ENCODE data around the gene DXO.
A peak's percentile ranks its signal among the peaks of the same experiment; 100 is the strongest.
"Not testable (repeated sequence)": the region's sequence is repeated elsewhere in the genome, so short reads cannot be mapped to it uniquely, and the experiment has no call there.

DXO gene

GRCh38 chr6:31978831-31979230 is 6.9 kb upstream of the DXO start:
- DNase-seq (ENCODE audit: low read depth) = no peak
- peaks cover 3% of the 10 kb centered on the region for H3K4me1 ChIP-seq (ENCODE audit: control insufficient read depth, insufficient read depth, low read length)
- no peak overlapping the region for H3K4me3 ChIP-seq (ENCODE audit: low read length)
- H3K9me3 ChIP-seq (ENCODE audit: control insufficient read depth, low read length) = no peaks in the 10 kb centered on the region
- H3K9ac ChIP-seq (ENCODE audit: low read length) = no peak overlapping the region
- H3K27me3 ChIP-seq (replicated peaks; ENCODE audit: control insufficient read depth, insufficient read depth, low read length) = no peaks in the 10 kb centered on the region
- H3K36me3 ChIP-seq (ENCODE audit: control insufficient read depth, insufficient read depth, low read length, severe bottlenecking) = peaks cover 12% of the 10 kb centered on the region

GRCh38 chr6:31977816-31978431 is 6.0 kb upstream of the DXO start:
- H3K4me3 ChIP-seq (ENCODE audit: low read length) = no peak overlapping the region
- H3K4me1 ChIP-seq (ENCODE audit: control insufficient read depth, insufficient read depth, low read length) = peaks cover 12% of the 10 kb centered on the region
- H3K9me3 ChIP-seq (ENCODE audit: control insufficient read depth, low read length) = no peaks in the 10 kb centered on the region
- H3K27me3 ChIP-seq (replicated peaks; ENCODE audit: control insufficient read depth, insufficient read depth, low read length) = no peaks in the 10 kb centered on the region
- no peak overlapping the region for H3K9ac ChIP-seq (ENCODE audit: low read length)
- DNase-seq (ENCODE audit: low read depth) = no peak
- peaks cover 12% of the 10 kb centered on the region for H3K36me3 ChIP-seq (ENCODE audit: control insufficient read depth, insufficient read depth, low read length, severe bottlenecking)

DNA sequence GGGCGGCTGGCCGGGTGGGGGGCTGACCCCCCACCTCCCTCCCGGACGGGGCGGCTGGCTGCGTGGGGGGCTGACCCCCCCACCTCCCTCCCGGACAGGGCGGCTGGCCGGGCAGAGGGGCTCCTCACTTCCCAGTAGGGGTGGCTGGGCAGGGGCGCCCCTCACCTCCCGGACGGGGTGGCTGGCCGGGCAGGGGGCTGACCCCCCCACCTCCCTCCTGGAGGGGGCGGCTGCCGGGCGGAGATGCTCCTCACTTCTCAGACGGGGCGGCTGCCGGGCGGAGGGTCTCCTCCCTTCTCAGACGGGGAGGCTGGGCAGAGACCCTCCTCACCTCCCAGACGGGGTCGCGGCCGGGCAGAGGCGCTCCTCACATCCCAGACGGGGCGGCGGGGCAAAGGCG is 4.1 kb upstream of the DXO start:
- not testable (repeated sequence) for H3K4me3 ChIP-seq (ENCODE audit: low read length); H3K9ac ChIP-seq (ENCODE audit: low read length); DNase-seq (ENCODE audit: low read depth); H3K9me3 ChIP-seq (ENCODE audit: control insufficient read depth, low read length); H3K27me3 ChIP-seq (replicated peaks; ENCODE audit: control insufficient read depth, insufficient read depth, low read length)
- H3K4me1 ChIP-seq (ENCODE audit: control insufficient read depth, insufficient read depth, low read length) = peaks cover 20% of the 10 kb centered on the region
- peaks cover 12% of the 10 kb centered on the region for H3K36me3 ChIP-seq (ENCODE audit: control insufficient read depth, insufficient read depth, low read length, severe bottlenecking)

DNA sequence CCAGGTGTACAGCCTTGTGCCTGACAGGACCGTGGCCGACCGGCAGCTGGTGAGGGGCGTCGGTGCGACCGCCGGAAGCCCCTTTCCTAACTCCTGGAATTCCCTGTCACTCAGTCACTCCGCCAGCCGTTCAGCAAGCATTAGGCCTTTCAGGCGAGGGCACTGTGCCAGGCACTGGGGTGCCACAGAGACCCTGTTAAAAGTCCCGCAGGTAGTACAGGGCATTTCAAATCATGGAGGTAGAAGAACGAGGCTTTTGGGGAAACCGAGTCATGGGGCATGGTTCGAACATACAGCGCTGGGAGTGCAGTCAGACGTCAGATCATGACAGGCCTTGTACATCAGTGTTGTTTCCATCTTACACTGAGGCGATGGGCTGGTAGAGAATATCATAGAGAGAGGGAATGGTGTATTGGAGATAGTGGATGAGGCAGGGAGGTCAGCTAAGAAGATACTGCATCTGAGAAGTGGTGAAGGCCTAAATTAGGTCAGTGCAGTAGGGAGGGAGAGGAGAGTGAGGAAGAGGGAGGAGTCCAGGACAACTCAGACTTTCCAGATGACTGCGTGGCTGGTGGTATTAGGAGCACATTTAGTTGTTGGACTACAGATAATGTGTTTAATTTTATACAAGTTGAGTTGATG is 892 bp upstream of the DXO start:
- peak overlapping the region; percentile 87 for H3K4me3 ChIP-seq (ENCODE audit: low read length)
- peak; percentile 66 for DNase-seq (ENCODE audit: low read depth)
- H3K4me1 ChIP-seq (ENCODE audit: control insufficient read depth, insufficient read depth, low read length) = peaks cover 33% of the 10 kb centered on the region
- H3K36me3 ChIP-seq (ENCODE audit: control insufficient read depth, insufficient read depth, low read length, severe bottlenecking) = peaks cover 25% of the 10 kb centered on the region
- H3K27me3 ChIP-seq (replicated peaks; ENCODE audit: control insufficient read depth, insufficient read depth, low read length) = no peaks in the 10 kb centered on the region
- H3K9ac ChIP-seq (ENCODE audit: low read length) = peak overlapping the region; percentile 96
- H3K9me3 ChIP-seq (ENCODE audit: control insufficient read depth, low read length) = no peaks in the 10 kb centered on the region

GRCh38 chr6:31971279-31971992 is 502 bp downstream of the DXO start:
- Histone ChIP-seq H3K4me3 (ENCODE audit: low read length) (peak overlapping the region; percentile 87), H3K36me3 (ENCODE audit: control insufficient read depth, insufficient read depth, low read length, severe bottlenecking) (peaks cover 39% of the 10 kb centered on the region), H3K4me1 (ENCODE audit: control insufficient read depth, insufficient read depth, low read length) (peaks cover 33% of the 10 kb centered on the region), H3K9ac (ENCODE audit: low read length) (peak overlapping the region; percentile 96), H3K9me3 (ENCODE audit: control insufficient read depth, low read length) (no peaks in the 10 kb centered on the region), H3K27me3 (replicated peaks; ENCODE audit: control insufficient read depth, insufficient read depth, low read length) (no peaks in the 10 kb centered on the region)
- DNase-seq (ENCODE audit: low read depth) = no peak

- no peaks in the 10 kb centered on the region for H3K27me3 ChIP-seq (replicated peaks; ENCODE audit: control insufficient read depth, insufficient read depth, low read length)
- H3K4me3 ChIP-seq (ENCODE audit: low read length) = peak overlapping the region; percentile 87
- H3K9me3 ChIP-seq (ENCODE audit: control insufficient read depth, low read length) = no peaks in the 10 kb centered on the region
- peaks cover 46% of the 10 kb centered on the region for H3K36me3 ChIP-seq (ENCODE audit: control insufficient read depth, insufficient read depth, low read length, severe bottlenecking)
- H3K4me1 ChIP-seq (ENCODE audit: control insufficient read depth, insufficient read depth, low read length) = peaks cover 33% of the 10 kb centered on the region
- peak overlapping the region; percentile 96 for H3K9ac ChIP-seq (ENCODE audit: low read length)
- DNase-seq (ENCODE audit: low read depth) = peak; percentile 1
Observed at GRCh38 chr6:31970604-31971271, 1.2 kb downstream of the DXO start.

DNA sequence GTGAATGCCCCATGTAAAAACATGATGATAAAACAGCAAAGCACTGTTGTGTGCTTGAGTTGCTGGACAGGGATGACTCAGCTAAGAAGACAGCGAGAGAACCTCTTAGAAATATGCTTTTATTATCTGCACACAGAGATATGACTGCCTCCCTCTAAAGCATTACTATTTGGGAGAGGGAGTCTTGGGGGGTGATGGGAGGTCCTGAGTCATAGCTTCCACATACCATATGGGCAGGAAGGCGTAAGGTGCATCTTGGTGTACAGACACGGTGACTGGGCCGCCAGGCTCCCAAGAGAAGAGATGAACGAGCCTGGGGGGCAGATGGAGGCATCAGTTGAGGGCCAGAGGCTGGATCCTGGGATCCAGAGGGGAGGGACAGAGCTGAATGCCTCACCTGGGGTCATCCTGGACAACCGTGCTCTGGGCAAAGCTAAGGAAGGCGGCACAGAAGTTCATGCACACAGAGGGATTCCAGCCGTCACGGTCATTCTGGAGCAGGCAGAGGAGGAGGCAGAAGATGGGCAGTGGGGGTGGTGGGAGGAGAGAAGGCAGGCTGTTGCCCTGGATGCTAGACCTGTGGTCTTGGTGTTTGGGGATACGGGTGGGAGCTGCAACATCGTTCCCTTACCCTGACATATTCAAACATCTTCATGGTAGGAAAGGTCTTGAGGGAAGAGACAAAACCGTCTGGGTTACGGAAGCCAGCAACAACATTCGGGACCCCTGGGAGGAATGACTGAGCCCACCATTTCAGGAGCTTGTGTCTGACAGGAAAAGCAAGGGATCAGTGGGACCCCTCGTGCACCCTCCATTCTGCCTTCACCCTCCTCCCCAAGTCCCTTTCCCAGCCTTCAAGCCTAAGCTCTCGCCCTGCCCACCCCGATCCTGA is 2.0 kb downstream of the DXO start:
- Histone ChIP-seq H3K36me3 (ENCODE audit: control insufficient read depth, insufficient read depth, low read length, severe bottlenecking) (peaks cover 54% of the 10 kb centered on the region), H3K4me3 (ENCODE audit: low read length) (peak overlapping the region; percentile 87)
- no peak for DNase-seq (ENCODE audit: low read depth)

GRCh38 chr6:31968791-31969711 is 2.9 kb downstream of the DXO start:
- Histone ChIP-seq H3K4me3 (ENCODE audit: low read length) (no peak overlapping the region), H3K36me3 (ENCODE audit: control insufficient read depth, insufficient read depth, low read length, severe bottlenecking) (peaks cover 62% of the 10 kb centered on the region), H3K4me1 (ENCODE audit: control insufficient read depth, insufficient read depth, low read length) (peaks cover 33% of the 10 kb centered on the region), H3K9ac (ENCODE audit: low read length) (no peak overlapping the region), H3K27me3 (replicated peaks; ENCODE audit: control insufficient read depth, insufficient read depth, low read length) (no peaks in the 10 kb centered on the region), H3K9me3 (ENCODE audit: control insufficient read depth, low read length) (no peaks in the 10 kb centered on the region)
- no peak for DNase-seq (ENCODE audit: low read depth)

More for the DNA sequence above, 2.0 kb downstream of the DXO start:
- H3K27me3 ChIP-seq (replicated peaks; ENCODE audit: control insufficient read depth, insufficient read depth, low read length) = no peaks in the 10 kb centered on the region
- H3K9me3 ChIP-seq (ENCODE audit: control insufficient read depth, low read length) = no peaks in the 10 kb centered on the region
- peak overlapping the region; percentile 96 for H3K9ac ChIP-seq (ENCODE audit: low read length)
- H3K4me1 ChIP-seq (ENCODE audit: control insufficient read depth, insufficient read depth, low read length) = peaks cover 33% of the 10 kb centered on the region

DNA sequence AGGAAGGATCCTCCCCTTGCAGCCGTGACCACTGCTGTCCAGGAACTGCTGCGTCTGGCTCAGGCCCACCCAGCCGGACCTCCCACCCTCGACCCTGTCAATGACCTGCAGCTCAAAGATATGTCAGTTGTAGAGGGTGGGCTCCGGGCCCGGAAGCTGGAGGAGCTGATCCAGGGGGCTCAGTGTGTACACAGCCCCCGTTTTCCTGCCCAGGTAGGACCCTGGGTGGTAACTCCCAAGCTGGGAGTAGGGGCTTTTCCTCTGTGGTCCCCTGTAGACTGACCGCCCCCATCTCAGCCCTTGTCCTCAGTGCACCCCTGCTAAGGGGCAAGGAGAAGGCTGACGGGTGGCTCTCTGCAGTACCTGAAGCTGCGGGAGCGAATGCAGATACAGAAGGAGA is 3.6 kb downstream of the DXO start:
- Histone ChIP-seq H3K4me3 (ENCODE audit: low read length) (no peak overlapping the region), H3K4me1 (ENCODE audit: control insufficient read depth, insufficient read depth, low read length) (peaks cover 28% of the 10 kb centered on the region), H3K9me3 (ENCODE audit: control insufficient read depth, low read length) (no peaks in the 10 kb centered on the region), H3K9ac (ENCODE audit: low read length) (no peak overlapping the region), H3K36me3 (ENCODE audit: control insufficient read depth, insufficient read depth, low read length, severe bottlenecking) (peaks cover 69% of the 10 kb centered on the region), H3K27me3 (replicated peaks; ENCODE audit: control insufficient read depth, insufficient read depth, low read length) (no peaks in the 10 kb centered on the region)
- no peak for DNase-seq (ENCODE audit: low read depth)

GRCh38 chr6:31967926-31968320 is 4.0 kb downstream of the DXO start:
- H3K4me3 ChIP-seq (ENCODE audit: low read length) = no peak overlapping the region
- no peak overlapping the region for H3K9ac ChIP-seq (ENCODE audit: low read length)
- DNase-seq (ENCODE audit: low read depth) = no peak
- no peaks in the 10 kb centered on the region for H3K9me3 ChIP-seq (ENCODE audit: control insufficient read depth, low read length)
- H3K27me3 ChIP-seq (replicated peaks; ENCODE audit: control insufficient read depth, insufficient read depth, low read length) = no peaks in the 10 kb centered on the region
- peaks cover 24% of the 10 kb centered on the region for H3K4me1 ChIP-seq (ENCODE audit: control insufficient read depth, insufficient read depth, low read length)
- peaks cover 73% of the 10 kb centered on the region for H3K36me3 ChIP-seq (ENCODE audit: control insufficient read depth, insufficient read depth, low read length, severe bottlenecking)

Data from adipocyte (in vitro differentiated cells).